Measurements from ENCODE around the gene HDDC2.

GRCh38 chr6:125306756-125307149 is 5.0 kb upstream of the HDDC2 start:
- TF ChIP-seq CTCF (conservative IDR thresholded peaks at IDR 0.05; ENCODE audit: low read depth, low read length) (no peak), EZH2 (IDR thresholded peaks at IDR 0.05; ENCODE audit: low read length, unreplicated experiment) (no peak), EZH2phosphoT487 (IDR thresholded peaks at IDR 0.05; ENCODE audit: borderline replicate concordance, low read length) (no peak)
